Nephron progenitor cell (in vitro differentiated cells): ENCODE data around the gene ZC3H6.

Experiments used
- DNase-seq: peaks from one replicate; pipeline ENCODE4 v3.0.0; 2021
- H3K27ac Mint-ChIP-seq: 2 replicates; pipeline ENCODE4 v1.8.0; 2021; ENCODE audit warnings: mild to moderate bottlenecking, moderate library complexity, mixed read lengths
- H3K27me3 Mint-ChIP-seq: 2 replicates; pipeline ENCODE4 v1.8.0; 2021; ENCODE audit warnings: mild to moderate bottlenecking, low read depth, mixed read lengths; ENCODE audit not compliant: poor library complexity
- H3K36me3 Mint-ChIP-seq: 2 replicates; pipeline ENCODE4 v1.8.0; 2021; ENCODE audit warnings: low read depth, mixed read lengths
- H3K4me1 Mint-ChIP-seq: 2 replicates; pipeline ENCODE4 v1.8.0; 2021; ENCODE audit warnings: mixed read lengths
- H3K4me3 Mint-ChIP-seq: 2 replicates; pipeline ENCODE4 v1.8.0; 2021; ENCODE audit warnings: mild to moderate bottlenecking, moderate library complexity, mixed read lengths
- H3K9me3 Mint-ChIP-seq: 2 replicates; pipeline ENCODE4 v1.8.0; 2021; ENCODE audit warnings: mild to moderate bottlenecking, moderate library complexity, mixed read lengths
- CTCF ChIP-seq: fragments of 200-600 bp; sonication (generic); IDR thresholded peaks from 2 replicates; pipeline ENCODE4 v1.5.0; 2021; ENCODE audit warnings: antibody characterized with exemption

Gene ZC3H6

GRCh38 chr2:112257575-112257974, 17.8 kb upstream of the ZC3H6 start:
- Mint-ChIP-seq H3K4me3 (no peak overlapping the region), H3K27me3 (no peaks in the 10 kb centered on the region), H3K4me1 (peaks cover 28% of the 10 kb centered on the region), H3K27ac (no peak overlapping the region), H3K9me3 (peaks cover 12% of the 10 kb centered on the region), H3K36me3 (peaks cover 5% of the 10 kb centered on the region)
- no peak for DNase-seq
- TF ChIP-seq CTCF, result no peak

GRCh38 chr2:112259509-112260294, 15.7 kb upstream of the ZC3H6 start:
- TF ChIP-seq CTCF, result peak; percentile 93
- peaks cover 6% of the 10 kb centered on the region for H3K36me3 Mint-ChIP-seq
- H3K27ac Mint-ChIP-seq, result no peak overlapping the region
- H3K27me3 Mint-ChIP-seq, result no peaks in the 10 kb centered on the region
- peaks cover 13% of the 10 kb centered on the region for H3K4me1 Mint-ChIP-seq
- H3K4me3 Mint-ChIP-seq, result peak overlapping the region; percentile 71
- DNase-seq, result peak; percentile 80
- H3K9me3 Mint-ChIP-seq, result peaks cover 22% of the 10 kb centered on the region

GRCh38 chr2:112260295-112260625, 15.1 kb upstream of the ZC3H6 start:
- Mint-ChIP-seq H3K4me1 (peaks cover 13% of the 10 kb centered on the region), H3K4me3 (no peak overlapping the region), H3K36me3 (peaks cover 6% of the 10 kb centered on the region), H3K27me3 (no peaks in the 10 kb centered on the region), H3K9me3 (peaks cover 26% of the 10 kb centered on the region), H3K27ac (no peak overlapping the region)
- no peak for DNase-seq
- no peak for TF ChIP-seq CTCF

GRCh38 chr2:112262876-112263275, 12.5 kb upstream of the ZC3H6 start:
- H3K36me3 Mint-ChIP-seq, result peaks cover 6% of the 10 kb centered on the region
- TF ChIP-seq CTCF, result no peak
- H3K27me3 Mint-ChIP-seq, result no peaks in the 10 kb centered on the region
- H3K4me1 Mint-ChIP-seq, result peaks cover 13% of the 10 kb centered on the region
- no peak overlapping the region for H3K4me3 Mint-ChIP-seq
- H3K27ac Mint-ChIP-seq, result no peak overlapping the region
- no peak for DNase-seq
- H3K9me3 Mint-ChIP-seq, result peaks cover 41% of the 10 kb centered on the region

GRCh38 chr2:112268547-112268946, 6.8 kb upstream of the ZC3H6 start:
- Mint-ChIP-seq H3K9me3 (peaks cover 33% of the 10 kb centered on the region), H3K4me1 (peaks cover 13% of the 10 kb centered on the region), H3K27me3 (no peaks in the 10 kb centered on the region), H3K36me3 (no peaks in the 10 kb centered on the region), H3K27ac (no peak overlapping the region), H3K4me3 (no peak overlapping the region)
- no peak for DNase-seq
- TF ChIP-seq CTCF, result no peak

GRCh38 chr2:112272669-112273068, 2.7 kb upstream of the ZC3H6 start:
- peaks cover 27% of the 10 kb centered on the region for H3K4me1 Mint-ChIP-seq
- H3K27ac Mint-ChIP-seq, result peak overlapping the region; percentile 72
- DNase-seq, result no peak
- TF ChIP-seq CTCF, result no peak
- H3K9me3 Mint-ChIP-seq, result peaks cover 13% of the 10 kb centered on the region
- no peaks in the 10 kb centered on the region for H3K27me3 Mint-ChIP-seq
- H3K36me3 Mint-ChIP-seq, result peaks cover 3% of the 10 kb centered on the region
- peak overlapping the region; percentile 18 for H3K4me3 Mint-ChIP-seq
